Measurements from ENCODE around the gene CHST14.

Gene CHST14

GRCh38 chr15:40489274-40490175 lies 18.7 kb downstream of the CHST14 start:
- no peak for TF ChIP-seq FOXP2 (optimal IDR thresholded peaks at IDR 0.05; ENCODE audit: borderline replicate concordance, extremely low read depth, extremely low read length, insufficient read depth)
- TF ChIP-seq REST (IDR thresholded peaks at IDR 0.05; ENCODE audit: insufficient read depth in 1 of 2, low read depth in 2 of 2, low read length in 2 of 2): no peak
- TF ChIP-seq SIN3A (IDR thresholded peaks at IDR 0.05; ENCODE audit: borderline replicate concordance, insufficient read depth, low read length): no peak
- TF ChIP-seq POLR2AphosphoS5 (IDR thresholded peaks at IDR 0.05; ENCODE audit: low read depth, low read length): no peak
- TF ChIP-seq TAF1 (IDR thresholded peaks at IDR 0.05; ENCODE audit: borderline replicate concordance, insufficient read depth, low read length): no peak

GRCh38 chr15:40493089-40493840 lies 22.5 kb downstream of the CHST14 start:
- TF ChIP-seq POLR2AphosphoS5 (IDR thresholded peaks at IDR 0.05; ENCODE audit: low read depth, low read length) (no peak), REST (IDR thresholded peaks at IDR 0.05; ENCODE audit: insufficient read depth in 1 of 2, low read depth in 2 of 2, low read length in 2 of 2) (no peak), TAF1 (IDR thresholded peaks at IDR 0.05; ENCODE audit: borderline replicate concordance, insufficient read depth, low read length) (no peak), SIN3A (IDR thresholded peaks at IDR 0.05; ENCODE audit: borderline replicate concordance, insufficient read depth, low read length) (no peak), FOXP2 (optimal IDR thresholded peaks at IDR 0.05; ENCODE audit: borderline replicate concordance, extremely low read depth, extremely low read length, insufficient read depth) (no peak)

- TF ChIP-seq FOXP2 (optimal IDR thresholded peaks at IDR 0.05; ENCODE audit: borderline replicate concordance, extremely low read depth, extremely low read length, insufficient read depth) (no peak), REST (IDR thresholded peaks at IDR 0.05; ENCODE audit: insufficient read depth in 1 of 2, low read depth in 2 of 2, low read length in 2 of 2) (no peak), POLR2AphosphoS5 (IDR thresholded peaks at IDR 0.05; ENCODE audit: low read depth, low read length) (no peak), SIN3A (IDR thresholded peaks at IDR 0.05; ENCODE audit: borderline replicate concordance, insufficient read depth, low read length) (no peak), TAF1 (IDR thresholded peaks at IDR 0.05; ENCODE audit: borderline replicate concordance, insufficient read depth, low read length) (no peak)
These were observed 24.7 kb downstream of the CHST14 start for GRCh38 chr15:40495516-40495915.

GRCh38 chr15:40498418-40498817 lies 27.6 kb downstream of the CHST14 start:
- TF ChIP-seq FOXP2 (optimal IDR thresholded peaks at IDR 0.05; ENCODE audit: borderline replicate concordance, extremely low read depth, extremely low read length, insufficient read depth) (no peak), SIN3A (IDR thresholded peaks at IDR 0.05; ENCODE audit: borderline replicate concordance, insufficient read depth, low read length) (no peak), REST (IDR thresholded peaks at IDR 0.05; ENCODE audit: insufficient read depth in 1 of 2, low read depth in 2 of 2, low read length in 2 of 2) (no peak), TAF1 (IDR thresholded peaks at IDR 0.05; ENCODE audit: borderline replicate concordance, insufficient read depth, low read length) (no peak), POLR2AphosphoS5 (IDR thresholded peaks at IDR 0.05; ENCODE audit: low read depth, low read length) (no peak)
